Karpas-422 (cell line): ENCODE measurements around the gene RPS15. TPM values are rescaled to one million over a fixed set of nuclear protein-coding genes. Genes with fewer than 3 reads are reported as not detected.
A peak's percentile ranks its signal among the peaks of the same experiment; 100 is the strongest.
"Not testable (repeated sequence)": the region's sequence is repeated elsewhere in the genome, so short reads cannot be mapped to it uniquely, and the experiment has no call there.

Experiments
- DNase-seq: peaks from one replicate; pipeline ENCODE4 v3.0.0-alpha.2; 2015
- H2AFZ ChIP-seq: fragments of 200-600 bp; sonication (generic); 2 replicates; pipeline ENCODE4 v1.6.1; 2014; ENCODE audit warnings: antibody characterized with exemption, low read length, mixed read lengths
- H3K27ac ChIP-seq: fragments of 200-600 bp; sonication (generic); 2 replicates; pipeline ENCODE4 v1.5.1; 2014; ENCODE audit warnings: mild to moderate bottlenecking, low read length, moderate library complexity
- H3K27me3 ChIP-seq: fragments of 200-600 bp; sonication (generic); 2 replicates; pipeline ENCODE4 v1.6.1; 2014; ENCODE audit warnings: low read length, mixed read lengths
- H3K36me3 ChIP-seq: fragments of 200-600 bp; sonication (generic); 2 replicates; pipeline ENCODE4 v1.6.1; 2014; ENCODE audit warnings: low read length, mixed read lengths; ENCODE audit not compliant: insufficient read depth
- H3K4me1 ChIP-seq: fragments of 200-600 bp; sonication (generic); 2 replicates; pipeline ENCODE4 v1.6.1; 2014; ENCODE audit warnings: mild to moderate bottlenecking, low read length, mixed read lengths
- H3K4me2 ChIP-seq: fragments of 200-600 bp; sonication (generic); 2 replicates; pipeline ENCODE4 v1.6.1; 2014; ENCODE audit warnings: low read length, low read depth, mild to moderate bottlenecking; ENCODE audit not compliant: poor library complexity, severe bottlenecking
- H3K4me3 ChIP-seq: fragments of 200-600 bp; sonication (generic); 2 replicates; pipeline ENCODE4 v1.5.1; 2014; ENCODE audit warnings: mild to moderate bottlenecking, antibody characterized with exemption, low read length, mixed read lengths
- H3K79me2 ChIP-seq: fragments of 200-600 bp; sonication (generic); 2 replicates; pipeline ENCODE4 v1.6.1; 2014; ENCODE audit warnings: mild to moderate bottlenecking, low read length, mixed read lengths
- H3K9ac ChIP-seq: fragments of 200-600 bp; sonication (generic); 2 replicates; pipeline ENCODE4 v1.6.0; 2014; ENCODE audit warnings: low read length
- H3K9me2 ChIP-seq: fragments of 200-600 bp; sonication (generic), shearing (Covaris generic); replicated peaks from 2 replicates; pipeline ENCODE4 v1.6.0; 2014; ENCODE audit warnings: mild to moderate bottlenecking, low read length, moderate library complexity; ENCODE audit not compliant: insufficient read depth
- H3K9me3 ChIP-seq: fragments of 300-700, 200-600 bp; sonication (generic); 2 replicates; pipeline ENCODE4 v1.6.1; 2014; ENCODE audit warnings: low read length, mixed read lengths
- H4K20me1 ChIP-seq: fragments of 200-600 bp; sonication (generic); 2 replicates; pipeline ENCODE4 v1.6.1; 2014; ENCODE audit warnings: mild to moderate bottlenecking, antibody characterized with exemption, low read length, low read depth; ENCODE audit not compliant: insufficient read depth
- total RNA-seq: library from RNA; depleted of rRNA; stranded (reverse); fragments of >200 nt; shearing (Covaris generic); gene quantifications from 2 replicates; pipeline ENCODE4 v1.2.3, GENCODE V29; 2014; ENCODE audit warnings: low replicate concordance

Gene RPS15
- total RNA-seq, 1 experiment from 2014 or later, result 2,088 TPM

GRCh38 chr19:1439525-1440417, 1.6 kb downstream of the RPS15 start:
- not testable (repeated sequence) for DNase-seq, H3K9me2 ChIP-seq, H3K27me3 ChIP-seq, H2AFZ ChIP-seq, H3K9me3 ChIP-seq
- H3K9ac ChIP-seq, result peak overlapping the region; percentile 99
- peak overlapping the region; percentile 99 for H3K4me3 ChIP-seq
- peaks cover 35% of the 10 kb centered on the region for H3K4me1 ChIP-seq
- peaks cover 36% of the 10 kb centered on the region for H4K20me1 ChIP-seq
- peaks cover 18% of the 10 kb centered on the region for H3K79me2 ChIP-seq
- H3K4me2 ChIP-seq, result peak overlapping the region; percentile 99
- H3K27ac ChIP-seq, result peak overlapping the region; percentile 91
- H3K36me3 ChIP-seq, result peaks cover 32% of the 10 kb centered on the region

GRCh38 chr19:1440418-1440801, 2.2 kb downstream of the RPS15 start:
- no peak overlapping the region for H3K27ac ChIP-seq
- H3K9me3 ChIP-seq, result no peaks in the 10 kb centered on the region
- H4K20me1 ChIP-seq, result peaks cover 36% of the 10 kb centered on the region
- H3K27me3 ChIP-seq, result no peaks in the 10 kb centered on the region
- H3K4me3 ChIP-seq, result no peak overlapping the region
- H3K9me2 ChIP-seq, result no peaks in the 10 kb centered on the region
- H3K79me2 ChIP-seq, result peaks cover 18% of the 10 kb centered on the region
- no peak for DNase-seq
- H3K9ac ChIP-seq, result 0 out of 2 replicates have a peak overlapping the region, but pooled peaks have one; percentile 17
- H3K4me1 ChIP-seq, result peaks cover 38% of the 10 kb centered on the region
- no peak overlapping the region for H3K4me2 ChIP-seq
- H2AFZ ChIP-seq, result no peak overlapping the region
- H3K36me3 ChIP-seq, result peaks cover 32% of the 10 kb centered on the region

DNA sequence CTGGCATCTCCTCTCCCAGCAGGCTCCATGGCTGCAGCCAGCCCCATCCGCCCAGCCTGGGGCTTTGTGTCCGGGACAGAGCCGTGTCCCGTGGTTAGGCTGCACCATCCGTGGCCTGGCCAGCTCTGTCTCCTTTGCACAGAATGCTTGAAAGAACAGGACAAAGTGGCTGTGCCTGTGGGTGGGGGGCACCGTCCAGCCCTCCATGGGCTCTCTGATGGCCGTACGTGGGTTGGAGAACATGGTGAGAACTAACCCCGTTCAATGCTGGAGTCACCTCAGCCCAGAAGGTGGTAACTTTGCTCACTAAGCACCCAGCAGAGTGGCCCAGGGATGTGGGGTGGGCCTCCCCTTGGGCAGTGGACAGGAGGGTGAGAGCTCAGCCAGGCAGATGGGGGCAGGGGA, 2.8 kb downstream of the RPS15 start:
- Histone ChIP-seq H3K36me3 (peaks cover 32% of the 10 kb centered on the region), H3K4me1 (peaks cover 38% of the 10 kb centered on the region), H3K79me2 (peaks cover 18% of the 10 kb centered on the region), H3K4me3 (no peak overlapping the region), H3K9me3 (no peaks in the 10 kb centered on the region), H3K9me2 (no peaks in the 10 kb centered on the region), H3K9ac (no peak overlapping the region), H4K20me1 (peaks cover 36% of the 10 kb centered on the region), H2AFZ (no peak overlapping the region), H3K27me3 (no peaks in the 10 kb centered on the region), H3K4me2 (no peak overlapping the region), H3K27ac (no peak overlapping the region)
- DNase-seq, result no peak

- H4K20me1 ChIP-seq, result peaks cover 36% of the 10 kb centered on the region
- H3K9ac ChIP-seq, result no peak overlapping the region
- H3K36me3 ChIP-seq, result peaks cover 32% of the 10 kb centered on the region
- peaks cover 18% of the 10 kb centered on the region for H3K79me2 ChIP-seq
- H3K4me2 ChIP-seq, result no peak overlapping the region
- no peaks in the 10 kb centered on the region for H3K9me2 ChIP-seq
- H3K4me1 ChIP-seq, result peaks cover 34% of the 10 kb centered on the region
- no peak overlapping the region for H2AFZ ChIP-seq
- H3K27ac ChIP-seq, result no peak overlapping the region
- no peak overlapping the region for H3K4me3 ChIP-seq
- no peaks in the 10 kb centered on the region for H3K27me3 ChIP-seq
- no peak for DNase-seq
- no peaks in the 10 kb centered on the region for H3K9me3 ChIP-seq
Observed at GRCh38 chr19:1441677-1442438, 3.7 kb downstream of the RPS15 start.

DNA sequence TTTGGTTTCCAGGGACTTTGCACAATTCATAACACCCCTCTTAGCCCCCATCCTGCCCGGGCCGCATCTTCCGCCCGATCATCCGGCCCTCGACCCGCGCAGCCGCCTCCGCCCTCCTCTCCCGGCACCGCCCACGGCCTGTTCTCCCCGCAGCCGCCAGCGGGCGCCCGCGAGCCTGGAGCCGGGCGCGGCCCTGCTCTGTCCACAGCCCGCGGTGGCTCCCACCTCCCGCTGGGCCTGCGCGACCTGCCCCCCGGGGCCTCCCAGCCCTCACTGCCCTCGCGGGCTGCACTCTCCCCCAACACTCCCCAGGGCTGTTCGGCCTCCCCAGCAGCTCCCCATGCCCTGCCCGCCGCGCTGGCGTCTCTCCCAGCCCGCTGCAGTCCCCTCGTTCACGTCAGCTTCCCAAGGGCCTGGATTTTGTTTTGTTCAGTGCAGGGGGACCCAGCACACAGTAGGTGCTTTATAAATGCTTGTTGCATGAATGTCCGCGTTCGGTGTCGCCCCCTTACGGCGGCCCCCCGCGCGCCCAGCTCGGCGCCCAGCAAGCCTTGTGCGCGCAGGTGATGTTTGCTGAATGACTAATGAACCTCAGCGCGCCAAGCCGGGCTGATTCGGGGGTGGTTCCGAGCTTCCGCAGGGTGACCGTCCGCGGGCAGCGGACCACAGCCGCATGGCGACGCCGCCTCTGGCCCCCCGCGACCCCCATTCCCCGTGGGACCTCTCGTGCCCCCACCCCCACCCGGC, 7.2 kb downstream of the RPS15 start:
- H2AFZ ChIP-seq, result 0 out of 2 replicates have a peak overlapping the region, but pooled peaks have one; percentile 39
- H3K9me2 ChIP-seq, result no peaks in the 10 kb centered on the region
- no peaks in the 10 kb centered on the region for H3K9me3 ChIP-seq
- peak; percentile 94 for DNase-seq
- peak overlapping the region; percentile 75 for H3K4me2 ChIP-seq
- peak overlapping the region; percentile 70 for H3K4me3 ChIP-seq
- H4K20me1 ChIP-seq, result peaks cover 27% of the 10 kb centered on the region
- peaks cover 18% of the 10 kb centered on the region for H3K36me3 ChIP-seq
- peak overlapping the region; percentile 64 for H3K27ac ChIP-seq
- H3K27me3 ChIP-seq, result no peaks in the 10 kb centered on the region
- H3K9ac ChIP-seq, result peak overlapping the region; percentile 76
- H3K4me1 ChIP-seq, result peaks cover 27% of the 10 kb centered on the region
- no peaks in the 10 kb centered on the region for H3K79me2 ChIP-seq

DNA sequence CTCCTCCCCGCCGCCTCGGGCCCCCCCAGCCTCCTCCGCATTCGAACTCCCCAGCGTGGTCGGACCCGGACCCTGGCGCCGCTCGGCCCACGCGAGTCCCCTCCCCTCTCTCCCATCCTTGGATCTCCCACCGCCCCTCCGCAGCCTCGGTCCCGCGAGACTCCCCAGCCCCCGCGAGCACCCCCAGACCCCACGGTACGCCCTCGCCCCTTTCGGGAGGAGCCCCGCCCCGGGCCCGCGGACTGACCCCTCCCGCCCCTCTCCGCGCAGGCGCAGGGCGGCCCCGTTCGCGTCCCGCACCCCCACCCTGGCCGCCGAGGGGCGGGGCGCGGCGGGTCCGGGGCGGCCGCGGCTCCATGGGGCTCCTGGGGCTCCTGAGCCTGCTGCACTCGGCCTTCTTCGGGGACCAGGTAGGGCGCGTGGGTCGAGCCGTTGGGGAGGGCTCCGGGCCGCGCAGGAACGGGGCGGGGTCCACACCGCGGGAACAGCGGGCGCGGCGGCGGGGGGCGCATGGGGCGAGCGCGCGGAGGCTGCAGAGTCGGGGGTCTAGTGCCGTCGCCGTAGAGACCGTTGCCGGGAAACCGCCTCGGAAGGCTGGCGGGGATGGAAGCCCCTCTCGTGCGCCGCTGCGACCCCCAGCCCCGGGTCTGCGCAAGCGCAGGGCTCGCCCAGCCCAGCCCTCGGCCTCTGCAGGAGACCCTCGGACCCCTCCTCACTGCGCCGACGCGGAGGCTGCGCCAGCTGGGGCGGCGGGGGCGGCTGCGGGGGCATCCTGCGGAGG, 7.9 kb downstream of the RPS15 start:
- Histone ChIP-seq H3K27me3 (0 out of 2 replicates have a peak, but pooled peaks cover 2% of the 10 kb centered on the region), H3K4me1 (peaks cover 26% of the 10 kb centered on the region), H3K9me2 (no peaks in the 10 kb centered on the region), H3K27ac (no peak overlapping the region), H3K9ac (no peak overlapping the region), H3K9me3 (no peaks in the 10 kb centered on the region), H3K4me3 (no peak overlapping the region), H3K36me3 (peaks cover 11% of the 10 kb centered on the region), H4K20me1 (peaks cover 23% of the 10 kb centered on the region; the same call in 1 of the 2 replicates), H3K79me2 (no peaks in the 10 kb centered on the region), H3K4me2 (no peak overlapping the region), H2AFZ (no peak overlapping the region)
- peak; percentile 41 for DNase-seq

DNA sequence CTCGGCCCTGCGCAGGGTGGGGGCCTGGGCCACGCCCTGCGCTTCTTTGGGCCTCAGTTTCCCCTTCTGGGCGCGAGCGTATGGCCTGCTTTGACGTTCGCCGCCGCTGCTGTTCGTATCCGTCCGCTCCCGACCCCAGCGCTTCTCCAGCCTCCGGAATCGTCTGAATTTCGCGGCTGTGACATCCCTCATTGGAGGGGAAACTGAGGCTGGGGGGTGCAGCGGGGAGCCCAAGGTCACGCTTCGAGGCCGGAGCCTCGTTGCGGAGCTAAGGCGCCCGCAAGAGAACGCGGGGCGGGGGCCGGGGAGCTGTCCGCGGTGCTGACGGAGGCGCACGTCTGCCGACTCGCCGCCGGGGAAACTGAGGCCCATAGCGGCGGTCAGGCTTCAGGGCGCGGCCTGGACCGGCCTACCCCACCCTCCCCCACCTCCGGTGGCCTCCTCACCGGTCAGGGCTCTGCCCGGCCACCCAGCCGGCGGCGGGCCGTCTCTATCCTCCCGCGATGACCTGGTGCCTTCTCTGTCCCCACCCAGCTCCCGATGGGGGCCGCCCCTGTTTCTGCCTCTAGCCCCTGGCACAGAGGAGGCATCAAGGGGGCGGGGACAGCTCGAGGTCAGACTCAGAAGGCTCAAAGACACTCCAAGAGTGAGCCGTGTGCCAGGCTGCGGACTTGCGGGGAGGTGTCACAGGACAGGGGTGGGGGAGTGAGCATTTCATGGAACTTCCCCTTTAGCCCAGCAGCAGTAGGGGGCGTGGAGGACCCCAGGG, 8.7 kb downstream of the RPS15 start:
- DNase-seq, result peak; percentile 53
- Histone ChIP-seq H3K9me3 (no peaks in the 10 kb centered on the region), H3K4me3 (no peak overlapping the region), H3K4me2 (no peak overlapping the region), H4K20me1 (peaks cover 17% of the 10 kb centered on the region; the same call in 1 of the 2 replicates), H2AFZ (no peak overlapping the region), H3K79me2 (no peaks in the 10 kb centered on the region), H3K4me1 (peaks cover 26% of the 10 kb centered on the region), H3K9ac (no peak overlapping the region), H3K9me2 (no peaks in the 10 kb centered on the region), H3K36me3 (peaks cover 4% of the 10 kb centered on the region; the same call in 1 of the 2 replicates), H3K27me3 (0 out of 2 replicates have a peak, but pooled peaks cover 2% of the 10 kb centered on the region), H3K27ac (no peak overlapping the region)
